SKM-1 treated with dmso at 0.1 percent for 144 hours (cell line): Measurements from ENCODE around the gene CCDC60.

Experiments used
- DNase-seq: peaks from one replicate; lab custom pipeline; 2025; ENCODE audit not compliant: unreplicated experiment; lab: John Stamatoyannopoulos, UW

The CCDC60 gene

GRCh38 chr12:119381471-119382235 lies 47.1 kb downstream of the CCDC60 start:
- DNase-seq, result no peak

GRCh38 chr12:119383206-119383605 lies 48.7 kb downstream of the CCDC60 start:
- no peak for DNase-seq

- no peak for DNase-seq
Measured at GRCh38 chr12:119384340-119384739, 49.8 kb downstream of the CCDC60 start.

- no peak for DNase-seq
Measured at GRCh38 chr12:119385659-119386058, 51.1 kb downstream of the CCDC60 start.

GRCh38 chr12:119389687-119390086 lies 55.2 kb downstream of the CCDC60 start:
- DNase-seq, result no peak

- DNase-seq, result no peak
Measured at GRCh38 chr12:119391673-119392072, 57.1 kb downstream of the CCDC60 start.

GRCh38 chr12:119393677-119394076 lies 59.1 kb downstream of the CCDC60 start:
- no peak for DNase-seq

GRCh38 chr12:119397540-119397939 lies 63.0 kb downstream of the CCDC60 start:
- no peak for DNase-seq

- no peak for DNase-seq
Measured at GRCh38 chr12:119398190-119398589, 63.7 kb downstream of the CCDC60 start.

GRCh38 chr12:119399301-119399700 lies 64.8 kb downstream of the CCDC60 start:
- DNase-seq, result no peak

GRCh38 chr12:119406308-119406707 lies 71.8 kb downstream of the CCDC60 start:
- DNase-seq, result no peak

- no peak for DNase-seq
Measured at GRCh38 chr12:119406811-119407210, 72.3 kb downstream of the CCDC60 start.

- no peak for DNase-seq
Measured at GRCh38 chr12:119409043-119409442, 74.5 kb downstream of the CCDC60 start.

- DNase-seq, result no peak
Measured at GRCh38 chr12:119410396-119410795, 75.9 kb downstream of the CCDC60 start.

GRCh38 chr12:119412306-119412705 lies 77.8 kb downstream of the CCDC60 start:
- no peak for DNase-seq

- DNase-seq, result peak; percentile 8
Measured at GRCh38 chr12:119412811-119413794, 78.6 kb downstream of the CCDC60 start.

GRCh38 chr12:119415714-119416113 lies 81.2 kb downstream of the CCDC60 start:
- no peak for DNase-seq

- no peak for DNase-seq
Measured at GRCh38 chr12:119417440-119417839, 82.9 kb downstream of the CCDC60 start.

- DNase-seq, result no peak
Measured at GRCh38 chr12:119419381-119419780, 84.9 kb downstream of the CCDC60 start.

- no peak for DNase-seq
Measured at GRCh38 chr12:119423285-119423684, 88.8 kb downstream of the CCDC60 start.

GRCh38 chr12:119425623-119426022 lies 91.1 kb downstream of the CCDC60 start:
- DNase-seq, result no peak

GRCh38 chr12:119431151-119431550 lies 96.6 kb downstream of the CCDC60 start:
- DNase-seq, result no peak
